BJ (cell line): ENCODE results near the gene VWA8. TPM values are rescaled to one million over a fixed set of nuclear protein-coding genes. Genes with fewer than 3 reads are reported as not detected.
"Not testable (repeated sequence)": the region's sequence is repeated elsewhere in the genome, so short reads cannot be mapped to it uniquely, and the experiment has no call there.

ENCODE experiments used
- CTCF ChIA-PET: fragments of 350-600 bp; formaldehyde crosslinking; extraction: SDS; loops from one replicate; lab custom pipeline; 2021; ENCODE audit warnings: antibody characterized with exemption, inconsistent platforms; lab: Yijun Ruan, JAX
- POLR2A ChIA-PET: fragments of 300-600 bp; sonication (Branson Sonifier 250); formaldehyde crosslinking; extraction: SDS; loops from one replicate; lab custom pipeline; 2021; ENCODE audit warnings: antibody characterized with exemption; lab: Charles Lee
- DNase-seq: peaks from one replicate; pipeline ENCODE4 v3.0.0-alpha.2; 2011; ENCODE audit warnings: low read depth
- H3K27me3 ChIP-seq: 2 replicates; pipeline ENCODE4 v1.6.0; 2011; ENCODE audit warnings: low read length; ENCODE audit not compliant: control insufficient read depth, insufficient read depth
- H3K36me3 ChIP-seq: 2 replicates; pipeline ENCODE4 v1.5.1; 2011; ENCODE audit warnings: low read length; ENCODE audit not compliant: control insufficient read depth, insufficient read depth
- H3K4me3 ChIP-seq: 2 replicates; pipeline ENCODE4 v1.5.1; 2011; ENCODE audit warnings: low read depth, mild to moderate bottlenecking, control low read depth, low read length
- polyA plus RNA-seq: library from polyadenylated mRNA; depleted of rRNA; stranded (reverse); fragments of >200 nt; gene quantifications from 2 replicates; pipeline ENCODE4 v1.2.3, GENCODE V29; 2011
- TF ChIP-seq, protein P1 (sequence below): IDR thresholded peaks from 2 replicates; pipeline ENCODE4 v1.5.1; 2011; ENCODE audit warnings: low read depth, mild to moderate bottlenecking, control low read depth, inconsistent platforms, low read length, moderate library complexity; ENCODE audit not compliant: insufficient read depth

VWA8 gene
- polyA plus RNA-seq, 1 experiment = 5.9 TPM

GRCh38 chr13:41649659-41650058 lies 311.2 kb downstream of the VWA8 start:
- TF ChIP-seq, protein P1, sequence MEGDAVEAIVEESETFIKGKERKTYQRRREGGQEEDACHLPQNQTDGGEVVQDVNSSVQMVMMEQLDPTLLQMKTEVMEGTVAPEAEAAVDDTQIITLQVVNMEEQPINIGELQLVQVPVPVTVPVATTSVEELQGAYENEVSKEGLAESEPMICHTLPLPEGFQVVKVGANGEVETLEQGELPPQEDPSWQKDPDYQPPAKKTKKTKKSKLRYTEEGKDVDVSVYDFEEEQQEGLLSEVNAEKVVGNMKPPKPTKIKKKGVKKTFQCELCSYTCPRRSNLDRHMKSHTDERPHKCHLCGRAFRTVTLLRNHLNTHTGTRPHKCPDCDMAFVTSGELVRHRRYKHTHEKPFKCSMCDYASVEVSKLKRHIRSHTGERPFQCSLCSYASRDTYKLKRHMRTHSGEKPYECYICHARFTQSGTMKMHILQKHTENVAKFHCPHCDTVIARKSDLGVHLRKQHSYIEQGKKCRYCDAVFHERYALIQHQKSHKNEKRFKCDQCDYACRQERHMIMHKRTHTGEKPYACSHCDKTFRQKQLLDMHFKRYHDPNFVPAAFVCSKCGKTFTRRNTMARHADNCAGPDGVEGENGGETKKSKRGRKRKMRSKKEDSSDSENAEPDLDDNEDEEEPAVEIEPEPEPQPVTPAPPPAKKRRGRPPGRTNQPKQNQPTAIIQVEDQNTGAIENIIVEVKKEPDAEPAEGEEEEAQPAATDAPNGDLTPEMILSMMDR = peak; percentile 40
- no peaks in the 10 kb centered on the region for H3K27me3 ChIP-seq
- no peaks in the 10 kb centered on the region for H3K36me3 ChIP-seq
- no peak overlapping the region for H3K4me3 ChIP-seq
- ChIA-PET POLR2A (no interaction called here), CTCF (interaction anchor here (0.5 to 6.5 kb wide), 6 partner anchors 36 to 328 kb away, joined by 3 to 85 read pairs (median 4); no protein-coding TSS in a partner anchor)
- no peak for DNase-seq

DNA sequence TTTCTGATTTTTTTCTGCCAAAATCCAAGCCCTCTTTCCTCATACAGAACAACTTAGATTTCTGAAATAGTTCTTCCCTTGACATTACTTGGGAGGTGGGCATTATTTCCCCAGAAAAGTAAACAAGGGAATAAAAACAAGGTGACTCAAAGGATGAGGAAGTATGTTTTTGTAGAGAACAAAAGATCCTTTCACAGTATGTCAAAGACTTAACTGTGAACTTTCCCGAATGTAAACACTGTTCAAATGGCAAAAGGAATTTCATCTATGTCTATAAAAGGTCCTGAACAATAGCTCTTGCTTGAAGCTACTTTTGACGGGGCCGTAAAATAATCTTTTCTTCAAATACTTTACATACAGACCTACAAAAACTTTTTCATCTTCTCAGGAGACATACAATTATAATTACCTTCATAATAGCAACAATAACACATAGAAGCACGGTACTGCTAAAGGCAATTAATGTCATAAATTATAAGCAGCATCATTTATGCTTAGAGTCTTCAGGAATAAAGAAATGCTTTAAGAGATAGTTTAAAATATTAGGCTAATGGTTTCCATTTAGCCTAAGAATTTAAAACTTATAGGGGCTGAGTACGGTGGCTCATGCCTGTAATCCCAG lies 312.5 kb downstream of the VWA8 start:
- CTCF ChIA-PET = interaction anchor here (0.6 to 6.5 kb wide), 5 partner anchors 31 to 238 kb away, joined by 3 to 85 read pairs (median 4); no protein-coding TSS in a partner anchor
- DNase-seq = no peak
- no peaks in the 10 kb centered on the region for H3K27me3 ChIP-seq
- no peak overlapping the region for H3K4me3 ChIP-seq
- H3K36me3 ChIP-seq = no peaks in the 10 kb centered on the region
- POLR2A ChIA-PET = no interaction called here
- TF ChIP-seq, protein P1 = no peak

DNA sequence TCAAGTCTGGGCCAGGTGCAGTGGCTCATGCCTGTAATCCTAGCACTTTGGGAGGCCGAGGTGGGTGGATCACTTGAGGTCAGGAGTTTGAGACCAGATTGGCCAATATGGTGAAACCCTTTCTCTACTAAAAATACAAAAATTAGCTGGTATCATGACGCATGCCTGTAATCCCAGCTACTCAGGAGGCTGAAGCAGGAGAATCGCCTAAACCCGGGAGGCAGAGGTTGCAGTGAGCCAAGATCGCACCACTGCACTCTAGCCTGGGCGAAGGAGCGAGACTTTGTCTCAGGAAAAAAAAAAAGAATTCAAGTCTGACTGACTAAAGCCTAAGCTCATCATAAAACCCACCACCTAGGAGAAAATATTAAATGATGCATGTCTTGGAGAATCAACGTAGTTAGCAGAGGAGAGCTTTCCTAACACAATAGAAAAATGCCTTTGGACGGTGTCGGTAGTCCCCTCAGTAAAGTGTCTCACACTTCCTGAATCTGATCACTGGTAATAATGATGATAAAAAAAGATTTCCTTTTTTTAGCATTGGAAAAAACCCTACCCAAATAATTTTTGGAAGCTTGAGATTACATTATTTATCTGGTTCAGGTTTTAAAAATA lies 313.1 kb downstream of the VWA8 start:
- POLR2A ChIA-PET, DNase-seq, H3K27me3 ChIP-seq, H3K36me3 ChIP-seq, H3K4me3 ChIP-seq: not testable (repeated sequence)
- CTCF ChIA-PET = interaction anchor here (0.6 to 1.4 kb wide), 5 partner anchors 31 to 236 kb away, joined by 3 to 4 read pairs (median 4); no protein-coding TSS in a partner anchor

DNA sequence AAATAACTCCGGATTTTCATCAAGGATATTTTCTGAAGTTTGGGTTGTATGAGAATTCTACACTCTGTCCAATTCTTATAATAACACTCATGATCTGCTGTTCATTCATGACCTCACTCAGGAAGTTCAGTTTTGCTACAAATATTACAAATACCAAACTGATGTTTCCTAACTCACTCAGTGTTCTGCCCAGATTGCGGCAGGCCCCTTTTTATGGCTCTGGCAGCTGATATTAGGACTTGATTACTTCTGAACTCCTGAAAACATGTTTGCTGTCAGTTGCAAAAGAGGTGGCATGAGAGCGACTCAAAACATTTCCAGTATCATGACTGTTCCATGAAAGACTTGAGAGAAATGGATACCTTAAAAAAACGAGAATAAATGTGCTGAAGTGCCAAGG lies 315.6 kb downstream of the VWA8 start:
- TF ChIP-seq, protein P1 = no peak
- no peaks in the 10 kb centered on the region for H3K27me3 ChIP-seq
- peak; percentile 84 for DNase-seq
- CTCF ChIA-PET = interaction anchor here (1.2 kb wide), 1 partner anchor 102 kb away, joined by 3 read pairs; no protein-coding TSS in a partner anchor
- POLR2A ChIA-PET = no interaction called here
- H3K4me3 ChIP-seq = no peak overlapping the region
- no peaks in the 10 kb centered on the region for H3K36me3 ChIP-seq

DNA sequence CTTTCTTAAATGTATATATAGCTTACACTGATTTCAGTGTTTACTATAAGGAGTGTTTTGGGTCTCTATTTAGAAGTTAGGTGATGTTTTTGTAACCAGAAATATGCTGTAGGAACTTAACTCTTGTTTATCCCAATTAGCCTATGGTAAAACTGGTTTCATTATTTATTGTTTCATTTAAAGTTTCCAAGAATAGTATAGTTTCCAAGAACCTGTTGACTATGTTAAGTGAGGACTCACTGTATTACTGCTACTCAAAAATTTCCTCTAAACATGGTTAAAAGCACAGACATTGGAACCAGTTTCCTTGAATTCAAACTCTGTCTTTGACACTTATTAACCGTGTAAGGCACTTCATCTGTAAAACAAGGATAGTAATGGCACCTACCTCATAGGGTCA lies 316.2 kb downstream of the VWA8 start:
- CTCF ChIA-PET = interaction anchor here (1.2 to 1.7 kb wide), 2 partner anchors 15 to 22 kb away, joined by 4 to 5 read pairs; no protein-coding TSS in a partner anchor
- TF ChIP-seq, protein P1 = no peak
- Histone ChIP-seq H3K4me3 (no peak overlapping the region), H3K36me3 (no peaks in the 10 kb centered on the region), H3K27me3 (no peaks in the 10 kb centered on the region)
- DNase-seq = no peak
- POLR2A ChIA-PET = no interaction called here
